HEK293T (cell line): Measurements from ENCODE around the gene EPHB2.

Experiments
- BHLHE40 ChIP-seq: fragments of 450-650 bp; IDR thresholded peaks from 2 replicates; pipeline ENCODE4 v1.6.1; 2016; ENCODE audit warnings: mild to moderate bottlenecking, moderate library complexity, borderline replicate concordance
- CTBP1 ChIP-seq: fragments of 450-650 bp; IDR thresholded peaks from 2 replicates; pipeline ENCODE4 v1.6.1; 2016; ENCODE audit warnings: borderline replicate concordance
- ELF4 ChIP-seq: fragments of 450-650 bp; IDR thresholded peaks from 2 replicates; pipeline ENCODE4 v1.6.1; 2017; ENCODE audit warnings: antibody characterized with exemption
- FOXA1 ChIP-seq: fragments of 450-650 bp; IDR thresholded peaks from 2 replicates; pipeline ENCODE4 v1.6.1; 2016; ENCODE audit warnings: mild to moderate bottlenecking
- FOXK2 ChIP-seq: fragments of 450-650 bp; IDR thresholded peaks from 2 replicates; pipeline ENCODE4 v1.6.1; 2016; ENCODE audit warnings: mild to moderate bottlenecking
- FOXM1 ChIP-seq: fragments of 450-650 bp; IDR thresholded peaks from 2 replicates; pipeline ENCODE4 v1.6.1; 2017; ENCODE audit warnings: mild to moderate bottlenecking, borderline replicate concordance
- LEF1 ChIP-seq: fragments of 450-650 bp; IDR thresholded peaks from 2 replicates; pipeline ENCODE4 v1.6.1; 2017; ENCODE audit warnings: mild to moderate bottlenecking, borderline replicate concordance
- NFRKB ChIP-seq: fragments of 450-650 bp; IDR thresholded peaks from 2 replicates; pipeline ENCODE4 v1.6.1; 2016; ENCODE audit warnings: mild to moderate bottlenecking, moderate library complexity
- SP1 ChIP-seq: fragments of 450-650 bp; IDR thresholded peaks from 2 replicates; pipeline ENCODE4 v1.6.1; 2017
- SUZ12 ChIP-seq: fragments of 450-650 bp; IDR thresholded peaks from 2 replicates; pipeline ENCODE4 v1.6.1; 2016; ENCODE audit warnings: mild to moderate bottlenecking
- TARDBP ChIP-seq: fragments of 450-650 bp; IDR thresholded peaks from 2 replicates; pipeline ENCODE4 v1.6.1; 2016
- ZNF384 ChIP-seq: fragments of 450-650 bp; IDR thresholded peaks from 2 replicates; pipeline ENCODE4 v1.6.1; 2016

- no peak for TF ChIP-seq TARDBP
- no peak for TF ChIP-seq ELF4
- no peak for TF ChIP-seq FOXA1
- no peak for TF ChIP-seq SP1
- no peak for TF ChIP-seq ZNF384
- no peak for TF ChIP-seq BHLHE40
- TF ChIP-seq FOXK2 = no peak
- no peak for TF ChIP-seq SUZ12
- no peak for TF ChIP-seq FOXM1
- no peak for TF ChIP-seq LEF1
- no peak for TF ChIP-seq NFRKB
- no peak for TF ChIP-seq CTBP1
Measured at GRCh38 chr1:22817462-22817861, 106.8 kb downstream of the EPHB2 start.
